Parathyroid adenoma (tissue), 2 donors: Measurements from ENCODE around the gene GJA3.

Source experiments
- H2AFZ ChIP-seq: fragments of 300-600 bp; sonication (generic); one replicate; pipeline ENCODE4 v1.7.0; 2017; ENCODE audit warnings: antibody characterized with exemption, mild to moderate bottlenecking
- H3K27ac ChIP-seq: fragments of 300-600 bp; sonication (generic); one replicate; pipeline ENCODE4 v1.7.0; 2017
- H3K27me3 ChIP-seq: fragments of 300-600 bp; sonication (generic); one replicate; pipeline ENCODE4 v1.7.0; 2017; ENCODE audit warnings: low read length; ENCODE audit not compliant: control insufficient read depth, insufficient read depth
- H3K36me3 ChIP-seq: fragments of 300-600 bp; sonication (generic); one replicate; pipeline ENCODE4 v1.7.0; 2017; ENCODE audit warnings: low read length; ENCODE audit not compliant: control insufficient read depth, insufficient read depth
- H3K4me1 ChIP-seq: fragments of 300-600 bp; sonication (generic); one replicate; pipeline ENCODE4 v1.7.0; 2017; ENCODE audit warnings: control low read depth
- H3K4me2 ChIP-seq: fragments of 300-600 bp; sonication (generic); one replicate; pipeline ENCODE4 v1.7.0; 2017; ENCODE audit warnings: low read length
- H3K4me3 ChIP-seq: fragments of 300-600 bp; sonication (generic); one replicate; pipeline ENCODE4 v1.7.0; 2017; ENCODE audit warnings: low read depth, low read length
- H3K79me2 ChIP-seq: fragments of 300-600 bp; sonication (generic); one replicate; pipeline ENCODE4 v1.7.0; 2017; ENCODE audit warnings: control low read depth
- H3K9ac ChIP-seq: fragments of 300-600 bp; sonication (generic); one replicate; pipeline ENCODE4 v1.7.0; 2017; ENCODE audit warnings: mild to moderate bottlenecking
- H3K9me3 ChIP-seq: fragments of 300-600 bp; sonication (generic); one replicate; pipeline ENCODE4 v1.7.0; 2017; ENCODE audit warnings: low read length; ENCODE audit not compliant: control insufficient read depth
- CTCF ChIP-seq: fragments of 300-600 bp; sonication (generic); IDR thresholded peaks from one replicate; pipeline ENCODE4 v1.7.0; 2017; ENCODE audit warnings: antibody characterized with exemption, mild to moderate bottlenecking
- donor health status: primary hyperparathyroidism.

The GJA3 gene

GRCh38 chr13:20101467-20102316 lies 59.2 kb downstream of the GJA3 start:
- H3K9me3 ChIP-seq: no peaks in the 10 kb centered on the region

GRCh38 chr13:20099319-20099718 lies 61.5 kb downstream of the GJA3 start:
- H3K9me3 ChIP-seq: no peaks in the 10 kb centered on the region

More at GRCh38 chr13:20101467-20102316, 59.2 kb downstream of the GJA3 start:
- no peak for TF ChIP-seq CTCF
- Histone ChIP-seq H3K27ac (no peak overlapping the region), H3K4me2 (no peak overlapping the region), H3K9ac (no peak overlapping the region), H3K27me3 (no peaks in the 10 kb centered on the region), H3K4me3 (no peak overlapping the region), H3K4me1 (peaks cover 5% of the 10 kb centered on the region), H3K79me2 (no peaks in the 10 kb centered on the region), H2AFZ (no peak overlapping the region), H3K36me3 (no peaks in the 10 kb centered on the region)

GRCh38 chr13:20093951-20094350 lies 66.9 kb downstream of the GJA3 start:
- no peaks in the 10 kb centered on the region for H3K79me2 ChIP-seq
- no peaks in the 10 kb centered on the region for H3K9me3 ChIP-seq
- H3K4me1 ChIP-seq: no peaks in the 10 kb centered on the region
- H3K9ac ChIP-seq: no peak overlapping the region
- H3K4me2 ChIP-seq: no peak overlapping the region
- no peak overlapping the region for H3K27ac ChIP-seq
- no peak overlapping the region for H3K4me3 ChIP-seq
- no peak overlapping the region for H2AFZ ChIP-seq
- H3K27me3 ChIP-seq: no peaks in the 10 kb centered on the region
- no peaks in the 10 kb centered on the region for H3K36me3 ChIP-seq
- TF ChIP-seq CTCF: no peak

More at GRCh38 chr13:20099319-20099718, 61.5 kb downstream of the GJA3 start:
- H3K4me2 ChIP-seq: no peak overlapping the region
- H2AFZ ChIP-seq: no peak overlapping the region
- H3K4me1 ChIP-seq: no peaks in the 10 kb centered on the region
- TF ChIP-seq CTCF: no peak
- no peaks in the 10 kb centered on the region for H3K36me3 ChIP-seq
- no peaks in the 10 kb centered on the region for H3K27me3 ChIP-seq
- no peak overlapping the region for H3K27ac ChIP-seq
- no peaks in the 10 kb centered on the region for H3K79me2 ChIP-seq
- H3K9ac ChIP-seq: no peak overlapping the region
- H3K4me3 ChIP-seq: no peak overlapping the region

GRCh38 chr13:20090349-20090748 lies 70.5 kb downstream of the GJA3 start:
- Histone ChIP-seq H2AFZ (no peak overlapping the region), H3K79me2 (no peaks in the 10 kb centered on the region), H3K27me3 (no peaks in the 10 kb centered on the region), H3K4me2 (no peak overlapping the region), H3K27ac (no peak overlapping the region), H3K4me1 (peaks cover 3% of the 10 kb centered on the region), H3K4me3 (no peak overlapping the region), H3K9ac (no peak overlapping the region), H3K36me3 (no peaks in the 10 kb centered on the region), H3K9me3 (no peaks in the 10 kb centered on the region)
- no peak for TF ChIP-seq CTCF
